B cell (primary cell): ENCODE measurements around the gene CCDC171.

ENCODE experiments used
- CTCF ChIP-seq: fragments of 200-600 bp; IDR thresholded peaks from one replicate; pipeline ENCODE4 v1.8.0; 2022; ENCODE audit warnings: antibody characterized with exemption, mild to moderate bottlenecking
- EZH2 ChIP-seq: IDR thresholded peaks from 2 replicates; pipeline ENCODE4 v1.6.1; 2012; ENCODE audit warnings: borderline replicate concordance, low read depth, mild to moderate bottlenecking, moderate library complexity, low read length; ENCODE audit not compliant: insufficient read depth, poor library complexity, severe bottlenecking

- TF ChIP-seq CTCF: no peak
- TF ChIP-seq EZH2: no peak
Measured at GRCh38 chr9:15813076-15813475, 260.2 kb downstream of the CCDC171 start.
